Measurements from ENCODE around the gene SLC12A4. TPM values are rescaled to one million over a fixed set of nuclear protein-coding genes. Genes with fewer than 3 reads are reported as not detected.

SLC12A4 gene
- total RNA-seq, 1 experiment from 2014 or later, result 107 TPM

DNA sequence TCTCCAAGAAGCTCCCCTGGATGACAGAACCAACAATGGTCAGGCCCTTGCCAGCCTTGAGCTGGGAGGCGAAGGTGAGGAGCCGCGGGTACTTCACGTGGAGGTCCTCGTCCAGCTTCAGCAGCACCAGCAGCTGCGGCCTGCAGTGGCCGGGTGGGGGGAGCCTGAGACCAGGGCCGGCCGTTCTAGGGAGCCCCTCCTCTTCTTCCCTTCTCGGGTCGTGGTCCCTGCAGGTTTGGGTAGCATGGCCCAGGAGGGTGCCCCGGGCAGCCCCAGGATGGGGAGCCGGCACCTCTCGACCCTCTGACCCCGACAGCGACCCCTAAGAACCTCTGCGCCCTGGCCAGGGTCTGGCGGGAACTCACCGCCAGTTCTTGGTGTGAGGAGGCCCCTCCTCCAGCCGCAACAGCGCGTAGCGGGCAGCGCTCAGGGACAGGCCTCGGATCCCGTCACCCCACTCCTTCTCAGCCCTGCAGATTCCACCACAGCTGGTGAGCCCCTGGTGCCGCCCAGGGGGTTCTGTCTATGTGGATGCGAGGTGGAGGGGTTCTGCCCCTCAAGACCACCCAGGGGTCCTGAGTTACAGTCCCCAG is 21.4 kb downstream of the SLC12A4 start:
- ChIA-PET POLR2A (interaction anchor here (0.6 to 2.5 kb wide), 6 partner anchors 10 to 529 kb away, joined by 3 to 11 read pairs (median 4); partner anchors contain the start of gene PSMB10), CTCF (interaction anchor here (0.7 kb wide), 1 partner anchor 10 kb away, joined by 3 read pairs; no protein-coding TSS in a partner anchor)
- no peak for DNase-seq (ENCODE audit: unreplicated experiment)
- H3K4me3 Mint-ChIP-seq (ENCODE audit: unreplicated experiment), result no peak overlapping the region
- H3K9me3 Mint-ChIP-seq (ENCODE audit: unreplicated experiment), result no peaks in the 10 kb centered on the region
- H3K27me3 Mint-ChIP-seq (ENCODE audit: insufficient read depth, unreplicated experiment), result no peaks in the 10 kb centered on the region
- H3K27ac Mint-ChIP-seq (ENCODE audit: low read depth, unreplicated experiment), result no peak overlapping the region
- intact Hi-C loops (cut with micrococcal nuclease), result no loop called here
- TF ChIP-seq, protein P1, sequence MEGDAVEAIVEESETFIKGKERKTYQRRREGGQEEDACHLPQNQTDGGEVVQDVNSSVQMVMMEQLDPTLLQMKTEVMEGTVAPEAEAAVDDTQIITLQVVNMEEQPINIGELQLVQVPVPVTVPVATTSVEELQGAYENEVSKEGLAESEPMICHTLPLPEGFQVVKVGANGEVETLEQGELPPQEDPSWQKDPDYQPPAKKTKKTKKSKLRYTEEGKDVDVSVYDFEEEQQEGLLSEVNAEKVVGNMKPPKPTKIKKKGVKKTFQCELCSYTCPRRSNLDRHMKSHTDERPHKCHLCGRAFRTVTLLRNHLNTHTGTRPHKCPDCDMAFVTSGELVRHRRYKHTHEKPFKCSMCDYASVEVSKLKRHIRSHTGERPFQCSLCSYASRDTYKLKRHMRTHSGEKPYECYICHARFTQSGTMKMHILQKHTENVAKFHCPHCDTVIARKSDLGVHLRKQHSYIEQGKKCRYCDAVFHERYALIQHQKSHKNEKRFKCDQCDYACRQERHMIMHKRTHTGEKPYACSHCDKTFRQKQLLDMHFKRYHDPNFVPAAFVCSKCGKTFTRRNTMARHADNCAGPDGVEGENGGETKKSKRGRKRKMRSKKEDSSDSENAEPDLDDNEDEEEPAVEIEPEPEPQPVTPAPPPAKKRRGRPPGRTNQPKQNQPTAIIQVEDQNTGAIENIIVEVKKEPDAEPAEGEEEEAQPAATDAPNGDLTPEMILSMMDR (IDR thresholded peaks at IDR 0.05; ENCODE audit: unreplicated experiment), result no peak
- H3K36me3 Mint-ChIP-seq (ENCODE audit: insufficient read depth, unreplicated experiment), result peaks cover 79% of the 10 kb centered on the region
- no TSS peak for BruUV-seq (replicated peaks)
- H3K4me1 Mint-ChIP-seq (ENCODE audit: insufficient read depth, unreplicated experiment), result peaks cover 9% of the 10 kb centered on the region

DNA sequence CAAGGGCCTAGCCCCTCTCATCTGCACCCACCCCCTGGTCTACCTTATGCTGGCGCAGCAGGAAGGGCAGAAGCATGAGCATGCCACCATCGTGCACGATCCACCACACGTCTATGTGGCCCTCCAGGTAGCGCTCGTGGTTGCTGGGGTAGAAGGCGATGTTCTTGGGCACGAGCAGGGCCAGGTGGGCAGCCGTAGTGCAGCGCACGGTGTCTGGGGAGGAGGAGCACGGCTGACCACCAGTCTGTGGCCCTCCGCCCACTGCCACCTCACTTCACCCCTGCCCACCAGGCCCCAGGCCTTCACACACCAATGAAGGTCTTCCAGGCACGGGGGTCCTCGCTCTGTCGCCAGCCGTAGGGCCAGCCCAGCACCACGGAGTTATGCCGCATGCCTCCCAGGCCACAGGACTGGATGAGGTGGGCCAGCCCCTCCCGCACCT is 22.3 kb downstream of the SLC12A4 start:
- H3K9me3 Mint-ChIP-seq (ENCODE audit: unreplicated experiment), result no peaks in the 10 kb centered on the region
- intact Hi-C loops (cut with micrococcal nuclease), result no loop called here
- no peaks in the 10 kb centered on the region for H3K27me3 Mint-ChIP-seq (ENCODE audit: insufficient read depth, unreplicated experiment)
- ChIA-PET CTCF (interaction anchor here (0.7 kb wide), 1 partner anchor 11 kb away, joined by 3 read pairs; no protein-coding TSS in a partner anchor), POLR2A (interaction anchor here (0.5 to 2.5 kb wide), 4 partner anchors 9 to 15 kb away, joined by 3 to 9 read pairs (median 4); partner anchors contain the start of gene PSMB10)
- no TSS peak for BruUV-seq (replicated peaks)
- H3K27ac Mint-ChIP-seq (ENCODE audit: low read depth, unreplicated experiment), result no peak overlapping the region
- H3K36me3 Mint-ChIP-seq (ENCODE audit: insufficient read depth, unreplicated experiment), result peaks cover 82% of the 10 kb centered on the region
- peaks cover 9% of the 10 kb centered on the region for H3K4me1 Mint-ChIP-seq (ENCODE audit: insufficient read depth, unreplicated experiment)
- no peak overlapping the region for H3K4me3 Mint-ChIP-seq (ENCODE audit: unreplicated experiment)
- TF ChIP-seq, protein P1 (IDR thresholded peaks at IDR 0.05; ENCODE audit: unreplicated experiment), result no peak
- no peak for DNase-seq (ENCODE audit: unreplicated experiment)

DNA sequence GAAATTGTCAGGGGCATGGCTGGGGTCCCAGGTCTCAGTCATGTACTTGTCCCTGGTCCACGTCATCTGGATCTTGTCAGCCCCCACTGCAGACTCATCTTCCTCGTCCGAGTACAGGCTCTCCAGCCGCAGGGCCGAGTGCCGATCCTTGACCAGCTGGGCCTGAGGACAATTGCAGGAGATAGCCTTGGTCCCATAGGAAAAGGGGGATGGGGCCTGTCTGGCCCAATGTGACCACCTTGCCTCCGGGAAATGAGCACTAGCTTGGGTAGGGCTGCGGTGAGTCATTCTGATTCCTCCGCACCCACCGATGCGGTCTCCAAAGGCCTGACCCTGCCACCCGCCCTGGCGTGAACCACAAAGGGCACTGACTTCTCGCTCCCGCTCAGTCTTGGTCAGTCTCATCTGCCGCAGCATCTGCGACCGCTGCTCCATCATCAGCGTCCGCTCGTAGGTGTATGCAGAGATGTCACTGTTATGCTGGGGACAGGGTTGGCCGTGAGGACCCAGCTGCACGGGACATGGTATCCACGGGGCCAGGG is 23.0 kb downstream of the SLC12A4 start:
- Mint-ChIP-seq H3K4me3 (ENCODE audit: unreplicated experiment) (no peak overlapping the region), H3K27ac (ENCODE audit: low read depth, unreplicated experiment) (no peak overlapping the region), H3K36me3 (ENCODE audit: insufficient read depth, unreplicated experiment) (peaks cover 78% of the 10 kb centered on the region), H3K4me1 (ENCODE audit: insufficient read depth, unreplicated experiment) (peaks cover 9% of the 10 kb centered on the region), H3K27me3 (ENCODE audit: insufficient read depth, unreplicated experiment) (no peaks in the 10 kb centered on the region), H3K9me3 (ENCODE audit: unreplicated experiment) (no peaks in the 10 kb centered on the region)
- CTCF ChIA-PET, result interaction anchor here (0.6 kb wide), 1 partner anchor 78 kb away, joined by 3 read pairs; the partner anchor contains the start of genes DDX28 and DUS2
- TF ChIP-seq, protein P1 (IDR thresholded peaks at IDR 0.05; ENCODE audit: unreplicated experiment), result no peak
- intact Hi-C loops (cut with micrococcal nuclease), result no loop called here
- BruUV-seq (replicated peaks), result TSS peak; percentile 24
- DNase-seq (ENCODE audit: unreplicated experiment), result no peak
- POLR2A ChIA-PET, result interaction anchor here (0.5 to 2.5 kb wide), 3 partner anchors 8 to 11 kb away, joined by 3 to 9 read pairs (median 7); partner anchors contain the start of gene PSMB10

DNA sequence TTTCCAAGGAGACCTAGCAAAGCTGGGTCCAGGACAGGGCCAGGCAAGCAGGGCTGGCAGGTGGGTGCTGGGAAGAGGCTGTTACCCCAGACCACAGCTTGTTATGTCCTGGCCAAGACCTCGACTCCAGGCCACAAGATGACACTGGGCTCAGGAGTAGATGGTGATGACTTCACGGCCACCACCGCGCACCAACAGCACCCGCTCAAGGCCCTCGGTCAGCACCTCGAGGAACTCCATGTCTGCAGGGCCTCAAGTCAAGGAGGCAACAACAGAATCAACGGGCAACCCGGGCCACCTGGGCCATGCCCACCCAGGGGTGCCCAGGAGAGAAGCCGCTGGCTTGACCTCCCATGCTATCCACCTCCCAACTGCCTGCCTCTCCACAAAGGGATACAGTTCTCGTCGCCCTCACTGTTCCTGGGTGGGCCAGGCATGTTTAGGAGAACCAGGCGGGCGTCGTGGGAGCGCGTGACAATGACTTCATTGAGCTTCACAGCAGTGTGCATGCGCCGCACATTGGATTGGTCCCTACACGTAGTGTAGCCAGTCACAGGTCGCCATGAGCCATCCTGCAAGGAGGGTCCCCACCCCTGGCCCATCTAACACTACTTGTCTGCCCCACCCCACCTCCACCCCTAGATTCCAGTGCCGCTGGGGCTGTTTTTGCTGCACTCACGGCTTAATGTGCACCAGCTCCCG is 23.6 kb downstream of the SLC12A4 start:
- TF ChIP-seq, protein P1 (IDR thresholded peaks at IDR 0.05; ENCODE audit: unreplicated experiment), result no peak
- intact Hi-C loops (cut with micrococcal nuclease), result no loop called here
- POLR2A ChIA-PET, result interaction anchor here (1.4 to 2.5 kb wide), 2 partner anchors 8 to 9 kb away, joined by 7 to 9 read pairs; partner anchors contain the start of gene PSMB10

More for the DNA sequence above, 23.6 kb downstream of the SLC12A4 start:
- peaks cover 75% of the 10 kb centered on the region for H3K36me3 Mint-ChIP-seq (ENCODE audit: insufficient read depth, unreplicated experiment)
- no peak overlapping the region for H3K27ac Mint-ChIP-seq (ENCODE audit: low read depth, unreplicated experiment)
- no peaks in the 10 kb centered on the region for H3K27me3 Mint-ChIP-seq (ENCODE audit: insufficient read depth, unreplicated experiment)
- no peak for DNase-seq (ENCODE audit: unreplicated experiment)
- CTCF ChIA-PET, result interaction anchor here (0.6 to 1.0 kb wide), 3 partner anchors 11 to 87 kb away, joined by 3 to 4 read pairs (median 3); partner anchors contain the start of genes DDX28 and DUS2
- H3K4me1 Mint-ChIP-seq (ENCODE audit: insufficient read depth, unreplicated experiment), result peaks cover 13% of the 10 kb centered on the region
- no peaks in the 10 kb centered on the region for H3K9me3 Mint-ChIP-seq (ENCODE audit: unreplicated experiment)
- no TSS peak for BruUV-seq (replicated peaks)
- H3K4me3 Mint-ChIP-seq (ENCODE audit: unreplicated experiment), result no peak overlapping the region

Measured in MCF 10A (cell line).